Smooth muscle cell (in vitro differentiated cells): ENCODE results near the gene ARHGAP15. TPM values are rescaled to one million over a fixed set of nuclear protein-coding genes. Genes with fewer than 3 reads are reported as not detected.

ENCODE experiments used
- DNase-seq: peaks from one replicate; lab custom pipeline; 2025; ENCODE audit not compliant: unreplicated experiment; lab: John Stamatoyannopoulos, UW
- H2AFZ ChIP-seq: fragments of 200-600 bp; sonication (generic); 2 replicates; pipeline ENCODE4 v1.6.0; 2016; ENCODE audit warnings: antibody characterized with exemption, low read depth, mild to moderate bottlenecking
- H3F3A ChIP-seq: fragments of 200-600 bp; sonication (generic); 2 replicates; pipeline ENCODE4 v1.6.0; 2017; ENCODE audit warnings: antibody characterized with exemption, low read depth
- H3K27ac ChIP-seq: fragments of 200-600 bp; sonication (generic); 2 replicates; pipeline ENCODE4 v1.5.1; 2016; ENCODE audit warnings: low read depth, mild to moderate bottlenecking
- H3K27me3 ChIP-seq: fragments of 200-600 bp; sonication (generic); 2 replicates; pipeline ENCODE4 v1.6.1; 2016; ENCODE audit warnings: low read depth, mild to moderate bottlenecking
- H3K36me3 ChIP-seq: fragments of 200-600 bp; sonication (generic); 2 replicates; pipeline ENCODE4 v1.5.1; 2016; ENCODE audit warnings: low read depth
- H3K4me1 ChIP-seq: fragments of 200-600 bp; sonication (generic); 2 replicates; pipeline ENCODE4 v1.5.1; 2016; ENCODE audit warnings: low read depth
- H3K4me2 ChIP-seq: fragments of 200-600 bp; sonication (generic); 2 replicates; pipeline ENCODE4 v1.6.0; 2016; ENCODE audit warnings: mild to moderate bottlenecking
- H3K4me3 ChIP-seq: fragments of 200-600 bp; sonication (generic); 2 replicates; pipeline ENCODE4 v1.5.1; 2016; ENCODE audit warnings: mild to moderate bottlenecking
- H3K79me2 ChIP-seq: fragments of 200-600 bp; sonication (generic); 2 replicates; pipeline ENCODE4 v1.6.0; 2016; ENCODE audit warnings: low read depth, mild to moderate bottlenecking
- H3K9ac ChIP-seq: fragments of 200-600 bp; sonication (generic); 2 replicates; pipeline ENCODE4 v1.6.0; 2016; ENCODE audit warnings: low read depth
- H3K9me3 ChIP-seq: fragments of 200-600 bp; sonication (generic); replicated peaks from 2 replicates; pipeline ENCODE4 v1.5.1; 2016; ENCODE audit warnings: low read depth
- H4K20me1 ChIP-seq: fragments of 200-600 bp; sonication (generic); 2 replicates; pipeline ENCODE4 v1.6.0; 2016; ENCODE audit warnings: low read depth
- CTCF ChIP-seq: fragments of 200-600 bp; sonication (generic); IDR thresholded peaks from 2 replicates; pipeline ENCODE4 v1.5.1; 2017; ENCODE audit warnings: borderline replicate concordance, mild to moderate bottlenecking, antibody characterized with exemption; ENCODE audit not compliant: insufficient read depth, poor library complexity, severe bottlenecking
- WGBS: methylation state at CpG from one replicate; pipeline ENCODE4 v1.1.7; 2016; ENCODE audit warnings: low lambda C conversion rate; 5-methylcytosine and 5-hydroxymethylcytosine counted together
- polyA plus RNA-seq: library from polyadenylated mRNA; unstranded; fragments of >200 nt; fragmentation: Nextera tagmentation; extraction: Ambion mirVana; gene quantifications from 2 replicates; pipeline ENCODE4 v1.2.1, GENCODE V29; 2016
- total RNA-seq: library from RNA; depleted of rRNA; stranded (reverse); fragments of >200 nt; gene quantifications from 2 replicates; pipeline ENCODE4 v1.2.3, GENCODE V29; 2014

ARHGAP15 gene
- total and polyA plus RNA-seq, 2 experiments from 2014 or later: not detected

DNA sequence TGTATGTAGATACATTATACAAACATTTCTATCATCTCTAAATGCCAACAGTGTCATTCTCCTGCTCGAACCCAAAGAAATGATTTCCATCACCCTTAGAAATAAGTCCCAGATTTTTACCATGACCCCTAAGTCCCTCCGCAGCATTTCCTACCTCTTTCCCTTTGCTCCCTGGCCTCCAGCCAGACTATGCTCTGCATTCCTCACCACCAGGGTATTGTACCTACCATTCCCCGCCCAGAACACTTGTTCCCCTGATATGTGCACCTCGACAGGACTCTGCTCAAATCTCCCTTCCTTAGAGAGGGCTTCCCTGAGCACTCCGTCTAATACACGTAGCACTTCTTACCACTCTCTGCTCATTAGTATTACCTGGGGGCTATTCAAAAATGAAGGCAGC, 630.2 kb downstream of the ARHGAP15 start:
- Histone ChIP-seq H3K36me3 (no peaks in the 10 kb centered on the region), H3K4me2 (no peak overlapping the region), H3K27ac (no peak overlapping the region), H3K4me3 (no peak overlapping the region), H3F3A (no peaks in the 10 kb centered on the region), H4K20me1 (no peaks in the 10 kb centered on the region), H3K4me1 (peaks cover 9% of the 10 kb centered on the region), H3K9ac (no peak overlapping the region), H3K27me3 (no peaks in the 10 kb centered on the region), H3K9me3 (no peaks in the 10 kb centered on the region), H2AFZ (no peak overlapping the region), H3K79me2 (no peaks in the 10 kb centered on the region)
- 54% methylated on average over 6 of the region's 6 CpGs for WGBS
- no peak for DNase-seq
- no peak for TF ChIP-seq CTCF

GRCh38 chr2:143762176-143762928, 633.1 kb downstream of the ARHGAP15 start:
- peaks cover 9% of the 10 kb centered on the region for H3K4me1 ChIP-seq
- no peak overlapping the region for H3K9ac ChIP-seq
- H3K4me3 ChIP-seq: no peak overlapping the region
- H3K4me2 ChIP-seq: no peak overlapping the region
- no peaks in the 10 kb centered on the region for H3K9me3 ChIP-seq
- 50% methylated on average over 3 of the region's 3 CpGs for WGBS
- no peak overlapping the region for H3K27ac ChIP-seq
- H3F3A ChIP-seq: no peaks in the 10 kb centered on the region
- H4K20me1 ChIP-seq: no peaks in the 10 kb centered on the region
- no peak overlapping the region for H2AFZ ChIP-seq
- no peak for DNase-seq
- TF ChIP-seq CTCF: no peak
- no peaks in the 10 kb centered on the region for H3K27me3 ChIP-seq
- no peaks in the 10 kb centered on the region for H3K79me2 ChIP-seq
- H3K36me3 ChIP-seq: no peaks in the 10 kb centered on the region

- Histone ChIP-seq H3K4me2 (no peak overlapping the region), H3K27me3 (no peaks in the 10 kb centered on the region), H4K20me1 (no peaks in the 10 kb centered on the region), H3K9me3 (no peaks in the 10 kb centered on the region), H3K36me3 (no peaks in the 10 kb centered on the region), H3F3A (no peaks in the 10 kb centered on the region), H3K4me3 (no peak overlapping the region), H3K79me2 (no peaks in the 10 kb centered on the region), H3K4me1 (peaks cover 7% of the 10 kb centered on the region), H3K9ac (no peak overlapping the region), H3K27ac (no peak overlapping the region), H2AFZ (no peak overlapping the region)
- WGBS: 76% methylated on average over 4 of the region's 4 CpGs
- no peak for DNase-seq
- no peak for TF ChIP-seq CTCF
Measured at GRCh38 chr2:143764261-143764660, 635.0 kb downstream of the ARHGAP15 start.

DNA sequence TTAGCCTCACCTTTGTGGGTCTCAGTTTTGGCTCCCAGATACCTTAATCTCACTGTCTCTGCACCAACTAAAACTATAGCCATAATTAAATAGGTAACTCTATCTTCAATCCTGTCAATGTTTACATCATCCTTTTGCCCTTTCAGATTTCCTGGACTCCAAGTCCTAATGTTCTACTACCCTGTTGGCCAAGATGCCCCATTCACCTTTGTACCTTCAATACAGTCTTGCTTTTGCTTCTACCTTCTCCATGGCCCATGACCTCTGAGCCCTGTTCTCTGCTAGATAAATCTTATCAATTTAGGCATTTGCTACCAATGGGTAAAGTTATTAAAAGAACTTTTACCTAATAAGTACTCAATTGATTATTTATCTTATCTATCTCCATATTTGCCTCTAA, 635.5 kb downstream of the ARHGAP15 start:
- Histone ChIP-seq H3K27me3 (no peaks in the 10 kb centered on the region), H3K4me3 (no peak overlapping the region), H3K9ac (no peak overlapping the region), H3K4me2 (no peak overlapping the region), H3K9me3 (no peaks in the 10 kb centered on the region), H3F3A (no peaks in the 10 kb centered on the region), H3K4me1 (peaks cover 6% of the 10 kb centered on the region), H2AFZ (no peak overlapping the region), H3K79me2 (no peaks in the 10 kb centered on the region), H3K36me3 (no peaks in the 10 kb centered on the region), H4K20me1 (no peaks in the 10 kb centered on the region), H3K27ac (no peak overlapping the region)
- no peak for TF ChIP-seq CTCF
- DNase-seq: no peak
